ENCODE measurements around the gene MTCP1.
A peak's percentile ranks its signal among the peaks of the same experiment; 100 is the strongest.

Gene MTCP1

GRCh38 chrX:155070975-155071693, at the start of gene MTCP1, which contains the start of the genes BRCC3 and CMC4:
MTCP1 (minus strand) TSS chrX:155071136; CDS start chrX:155066010, 5,126 bp downstream.
BRCC3 (plus strand) TSS chrX:155071508; CDS start chrX:155071528, 20 bp downstream.
CMC4 (minus strand) TSS chrX:155071136; CDS start chrX:155064023, 7,113 bp downstream.
- no peak for DNase-seq (ENCODE audit: low read depth, low spot score)

GRCh38 chrX:155115174-155115819, 44.4 kb upstream of the MTCP1 start:
- DNase-seq (ENCODE audit: low read depth, low spot score), result no peak

- no peak for DNase-seq (ENCODE audit: low read depth, low spot score)
Measured at GRCh38 chrX:155113097-155113496, 42.2 kb upstream of the MTCP1 start.

GRCh38 chrX:155112171-155112570, 41.2 kb upstream of the MTCP1 start:
- DNase-seq (ENCODE audit: low read depth, low spot score), result no peak

- no peak for DNase-seq (ENCODE audit: low read depth, low spot score)
Measured at GRCh38 chrX:155108427-155108826, 37.5 kb upstream of the MTCP1 start.

GRCh38 chrX:155105919-155106318, 35.0 kb upstream of the MTCP1 start:
- no peak for DNase-seq (ENCODE audit: low read depth, low spot score)

GRCh38 chrX:155094468-155095061, 23.6 kb upstream of the MTCP1 start:
- no peak for DNase-seq (ENCODE audit: low read depth, low spot score)

GRCh38 chrX:155086961-155087735, 16.2 kb upstream of the MTCP1 start:
- no peak for DNase-seq (ENCODE audit: low read depth, low spot score)

GRCh38 chrX:155086202-155086840, 15.4 kb upstream of the MTCP1 start:
- no peak for DNase-seq (ENCODE audit: low read depth, low spot score)

- no peak for DNase-seq (ENCODE audit: low read depth, low spot score)
Measured at GRCh38 chrX:155071694-155072280, 851 bp upstream of the MTCP1 start.

- no peak for DNase-seq (ENCODE audit: low read depth, low spot score)
Measured at GRCh38 chrX:155070663-155070974, 317 bp downstream of the MTCP1 start.

GRCh38 chrX:155070038-155070437, 898 bp downstream of the MTCP1 start:
- no peak for DNase-seq (ENCODE audit: low read depth, low spot score)

- DNase-seq (ENCODE audit: low read depth, low spot score), result no peak
Measured at GRCh38 chrX:155069414-155069813, 1.5 kb downstream of the MTCP1 start.

- no peak for DNase-seq (ENCODE audit: low read depth, low spot score)
Measured at GRCh38 chrX:155068165-155068564, 2.8 kb downstream of the MTCP1 start.

GRCh38 chrX:155065035-155065734, 5.8 kb downstream of the MTCP1 start:
- no peak for DNase-seq (ENCODE audit: low read depth, low spot score)

GRCh38 chrX:155061760-155062159, 9.2 kb downstream of the MTCP1 start:
- DNase-seq (ENCODE audit: low read depth, low spot score), result no peak

- DNase-seq (ENCODE audit: low read depth, low spot score), result peak; percentile 36
Measured at GRCh38 chrX:155056877-155057792, 13.8 kb downstream of the MTCP1 start.

GRCh38 chrX:155056471-155056870, 14.5 kb downstream of the MTCP1 start:
- DNase-seq (ENCODE audit: low read depth, low spot score), result no peak

- no peak for DNase-seq (ENCODE audit: low read depth, low spot score)
Measured at GRCh38 chrX:155055494-155055893, 15.4 kb downstream of the MTCP1 start.

Measured in brain pericyte (primary cell).